Kidney epithelial cell (primary cell): Measurements from ENCODE around the gene RNF217. TPM values are rescaled to one million over a fixed set of nuclear protein-coding genes. Genes with fewer than 3 reads are reported as not detected.

Experiments
- DNase-seq: peaks from one replicate; pipeline ENCODE4 v3.0.0-alpha.2; 2010; ENCODE audit warnings: low read depth
- H3K27me3 ChIP-seq: 2 replicates; pipeline ENCODE4 v1.6.0; 2011; ENCODE audit warnings: low read length; ENCODE audit not compliant: control insufficient read depth, insufficient read depth
- H3K36me3 ChIP-seq: 2 replicates; pipeline ENCODE4 v1.5.1; 2011; ENCODE audit warnings: low read length; ENCODE audit not compliant: control insufficient read depth, insufficient read depth
- H3K4me3 ChIP-seq: 2 replicates; pipeline ENCODE4 v1.5.1; 2011; ENCODE audit warnings: low read depth, mild to moderate bottlenecking, control low read depth, low read length
- CTCF ChIP-seq: IDR thresholded peaks from 2 replicates; pipeline ENCODE4 v1.5.1; 2011; ENCODE audit warnings: mild to moderate bottlenecking, moderate library complexity, low read length, control low read depth, inconsistent platforms; ENCODE audit not compliant: insufficient read depth, poor library complexity, severe bottlenecking
- total RNA-seq: library from RNA; depleted of rRNA; stranded (reverse); fragments of >200 nt; gene quantifications from 2 replicates; pipeline ENCODE4 v1.2.3, GENCODE V29; 2015

The RNF217 gene
- total RNA-seq, 1 donor from 2014 or later: 22.1 TPM

- no peaks in the 10 kb centered on the region for H3K27me3 ChIP-seq
- H3K4me3 ChIP-seq: peak overlapping the region; percentile 86
- DNase-seq: no peak
- TF ChIP-seq CTCF: no peak
- H3K36me3 ChIP-seq: no peaks in the 10 kb centered on the region
Observed at GRCh38 chr6:124960757-124961463, 1.3 kb upstream of the RNF217 start.

DNA sequence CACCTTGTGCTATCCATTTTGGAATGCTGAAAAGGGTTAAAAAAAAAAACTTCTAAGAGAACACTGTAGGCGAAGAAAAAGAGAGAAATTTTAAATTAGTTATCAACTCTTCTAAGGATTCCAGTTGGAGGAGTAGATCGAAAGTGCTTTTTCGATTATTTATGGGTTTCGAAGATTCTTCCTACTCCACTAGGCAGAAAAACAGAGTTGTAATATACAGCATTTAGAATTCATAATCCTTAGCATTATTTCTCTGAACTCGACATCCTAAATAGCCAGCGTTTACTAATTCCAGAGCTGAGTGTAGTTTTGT, 817 bp upstream of the RNF217 start:
- Histone ChIP-seq H3K4me3 (peak overlapping the region; percentile 86), H3K27me3 (no peaks in the 10 kb centered on the region), H3K36me3 (no peaks in the 10 kb centered on the region)
- no peak for TF ChIP-seq CTCF
- no peak for DNase-seq

- no peaks in the 10 kb centered on the region for H3K36me3 ChIP-seq
- peak overlapping the region; percentile 86 for H3K4me3 ChIP-seq
- TF ChIP-seq CTCF: peak; percentile 30
- DNase-seq: no peak
- H3K27me3 ChIP-seq: no peaks in the 10 kb centered on the region
Observed at GRCh38 chr6:124962639-124963415, 590 bp downstream of the RNF217 start.

- Histone ChIP-seq H3K4me3 (peak overlapping the region; percentile 86), H3K27me3 (no peaks in the 10 kb centered on the region), H3K36me3 (no peaks in the 10 kb centered on the region)
- DNase-seq: no peak
- no peak for TF ChIP-seq CTCF
Observed at GRCh38 chr6:124963416-124963785, 1.2 kb downstream of the RNF217 start.

DNA sequence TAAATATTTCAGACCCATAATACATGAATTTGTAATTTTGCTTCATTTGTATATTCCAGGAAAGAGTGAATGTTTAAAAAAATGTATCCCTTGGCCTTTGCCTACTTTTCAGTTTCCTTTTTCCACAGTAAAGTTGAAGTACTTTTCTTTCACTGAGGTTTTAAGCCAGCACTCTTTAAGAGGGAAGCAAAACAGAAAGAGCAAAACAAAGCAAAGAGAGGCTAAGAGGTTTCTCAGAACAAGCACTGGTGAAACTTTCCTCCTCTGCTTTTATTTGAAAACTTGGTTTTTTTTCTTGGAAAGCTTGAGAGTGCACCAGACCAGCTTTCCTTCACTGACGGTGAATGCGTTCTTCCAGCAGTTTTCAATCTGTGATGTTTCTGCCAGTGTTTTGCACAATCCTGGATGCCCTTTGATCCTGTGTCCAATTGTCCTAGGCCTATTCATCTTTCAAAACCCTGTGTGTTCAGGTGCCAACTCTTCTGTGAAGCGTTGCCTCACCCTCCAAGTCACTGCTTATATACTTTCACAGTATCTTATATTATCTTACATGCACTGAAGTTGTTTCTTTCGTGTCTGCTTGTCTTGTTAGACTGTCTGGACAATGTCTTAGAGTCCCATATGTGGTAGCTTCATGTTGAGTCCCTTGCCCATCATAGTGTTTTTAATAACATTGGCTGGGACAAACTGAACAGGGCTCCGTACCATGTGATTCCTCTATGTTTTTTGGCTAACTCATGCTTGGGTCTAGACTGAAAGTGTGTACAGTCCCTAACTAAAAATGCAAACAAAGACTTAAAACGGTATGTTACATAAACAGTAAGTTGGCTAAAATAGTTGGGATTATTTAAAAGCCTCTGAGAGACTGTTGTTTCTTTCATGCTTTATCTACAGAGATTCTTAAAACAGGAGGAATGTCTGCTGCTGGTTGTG, 1.9 kb downstream of the RNF217 start:
- H3K36me3 ChIP-seq: no peaks in the 10 kb centered on the region
- no peak for DNase-seq
- no peaks in the 10 kb centered on the region for H3K27me3 ChIP-seq
- H3K4me3 ChIP-seq: peak overlapping the region; percentile 86
- TF ChIP-seq CTCF: no peak
